Smooth muscle cell (in vitro differentiated cells): ENCODE results near the gene NPIPA2. TPM values are rescaled to one million over a fixed set of nuclear protein-coding genes. Genes with fewer than 3 reads are reported as not detected.
"Not testable (repeated sequence)": the region's sequence is repeated elsewhere in the genome, so short reads cannot be mapped to it uniquely, and the experiment has no call there.

Experiments used
- DNase-seq: peaks from one replicate; lab custom pipeline; 2025; ENCODE audit not compliant: unreplicated experiment; lab: John Stamatoyannopoulos, UW
- H2AFZ ChIP-seq: fragments of 200-600 bp; sonication (generic); 2 replicates; pipeline ENCODE4 v1.6.0; 2016; ENCODE audit warnings: antibody characterized with exemption, low read depth, mild to moderate bottlenecking
- H3F3A ChIP-seq: fragments of 200-600 bp; sonication (generic); 2 replicates; pipeline ENCODE4 v1.6.0; 2017; ENCODE audit warnings: antibody characterized with exemption, low read depth
- H3K27ac ChIP-seq: fragments of 200-600 bp; sonication (generic); 2 replicates; pipeline ENCODE4 v1.5.1; 2016; ENCODE audit warnings: low read depth, mild to moderate bottlenecking
- H3K27me3 ChIP-seq: fragments of 200-600 bp; sonication (generic); 2 replicates; pipeline ENCODE4 v1.6.1; 2016; ENCODE audit warnings: low read depth, mild to moderate bottlenecking
- H3K36me3 ChIP-seq: fragments of 200-600 bp; sonication (generic); 2 replicates; pipeline ENCODE4 v1.5.1; 2016; ENCODE audit warnings: low read depth
- H3K4me1 ChIP-seq: fragments of 200-600 bp; sonication (generic); 2 replicates; pipeline ENCODE4 v1.5.1; 2016; ENCODE audit warnings: low read depth
- H3K4me2 ChIP-seq: fragments of 200-600 bp; sonication (generic); 2 replicates; pipeline ENCODE4 v1.6.0; 2016; ENCODE audit warnings: mild to moderate bottlenecking
- H3K4me3 ChIP-seq: fragments of 200-600 bp; sonication (generic); 2 replicates; pipeline ENCODE4 v1.5.1; 2016; ENCODE audit warnings: mild to moderate bottlenecking
- H3K79me2 ChIP-seq: fragments of 200-600 bp; sonication (generic); 2 replicates; pipeline ENCODE4 v1.6.0; 2016; ENCODE audit warnings: low read depth, mild to moderate bottlenecking
- H3K9ac ChIP-seq: fragments of 200-600 bp; sonication (generic); 2 replicates; pipeline ENCODE4 v1.6.0; 2016; ENCODE audit warnings: low read depth
- H3K9me3 ChIP-seq: fragments of 200-600 bp; sonication (generic); replicated peaks from 2 replicates; pipeline ENCODE4 v1.5.1; 2016; ENCODE audit warnings: low read depth
- H4K20me1 ChIP-seq: fragments of 200-600 bp; sonication (generic); 2 replicates; pipeline ENCODE4 v1.6.0; 2016; ENCODE audit warnings: low read depth
- WGBS: methylation state at CpG from one replicate; pipeline ENCODE4 v1.1.7; 2016; ENCODE audit warnings: low lambda C conversion rate; 5-methylcytosine and 5-hydroxymethylcytosine counted together
- polyA plus RNA-seq: library from polyadenylated mRNA; unstranded; fragments of >200 nt; fragmentation: Nextera tagmentation; extraction: Ambion mirVana; gene quantifications from 2 replicates; pipeline ENCODE4 v1.2.1, GENCODE V29; 2016
- total RNA-seq: library from RNA; depleted of rRNA; stranded (reverse); fragments of >200 nt; gene quantifications from 2 replicates; pipeline ENCODE4 v1.2.3, GENCODE V29; 2014

Gene NPIPA2
- total and polyA plus RNA-seq, 2 experiments from 2014 or later: 3.7 TPM; not detected in 1

- H3K9me3 ChIP-seq, H3K36me3 ChIP-seq, DNase-seq, H4K20me1 ChIP-seq, H3K9ac ChIP-seq, H3K4me2 ChIP-seq, H3F3A ChIP-seq, H3K4me3 ChIP-seq, H2AFZ ChIP-seq, H3K27ac ChIP-seq, H3K27me3 ChIP-seq, H3K4me1 ChIP-seq, H3K79me2 ChIP-seq: not testable (repeated sequence)
- no CpG with 5 or more reads among the region's 2 CpGs for WGBS
These were observed 31.3 kb downstream of the NPIPA2 start for GRCh38 chr16:14773654-14774053.

GRCh38 chr16:14775624-14776023 lies 33.3 kb downstream of the NPIPA2 start:
- H3K9me3 ChIP-seq, H3F3A ChIP-seq, H3K4me3 ChIP-seq, H2AFZ ChIP-seq, H3K27me3 ChIP-seq, H3K9ac ChIP-seq, H3K4me2 ChIP-seq, DNase-seq, H4K20me1 ChIP-seq, H3K4me1 ChIP-seq, H3K79me2 ChIP-seq, H3K27ac ChIP-seq, H3K36me3 ChIP-seq: not testable (repeated sequence)
- 91% methylated on average over 1 of the region's 2 CpGs for WGBS

GRCh38 chr16:14776763-14777162 lies 34.4 kb downstream of the NPIPA2 start:
- not testable (repeated sequence) for H3K36me3 ChIP-seq, H3K27me3 ChIP-seq, DNase-seq, H3K4me1 ChIP-seq, H3K9ac ChIP-seq, H3F3A ChIP-seq, H3K79me2 ChIP-seq, H3K9me3 ChIP-seq, H3K4me2 ChIP-seq, H3K27ac ChIP-seq, H2AFZ ChIP-seq, H4K20me1 ChIP-seq, H3K4me3 ChIP-seq
- no CpG with 5 or more reads among the region's 6 CpGs for WGBS

GRCh38 chr16:14779368-14779877 lies 37.1 kb downstream of the NPIPA2 start:
- not testable (repeated sequence) for H3K36me3 ChIP-seq, H3K9me3 ChIP-seq, H3K9ac ChIP-seq, H3K4me1 ChIP-seq, H3K79me2 ChIP-seq, H3F3A ChIP-seq, H3K4me2 ChIP-seq, H3K27me3 ChIP-seq, H2AFZ ChIP-seq, H3K27ac ChIP-seq, H4K20me1 ChIP-seq, H3K4me3 ChIP-seq, DNase-seq
- WGBS: over 99% methylated on average over 8 of the region's 11 CpGs

GRCh38 chr16:14786180-14786579 lies 43.8 kb downstream of the NPIPA2 start:
- H3K9ac ChIP-seq, H3K4me2 ChIP-seq, H3F3A ChIP-seq, H3K4me1 ChIP-seq, H3K36me3 ChIP-seq, H2AFZ ChIP-seq, H3K79me2 ChIP-seq, H3K4me3 ChIP-seq, H3K27me3 ChIP-seq, H4K20me1 ChIP-seq, DNase-seq, H3K9me3 ChIP-seq, H3K27ac ChIP-seq: not testable (repeated sequence)
- no CpG with 5 or more reads among the region's 1 CpG for WGBS

GRCh38 chr16:14789577-14789976 lies 47.2 kb downstream of the NPIPA2 start:
- H4K20me1 ChIP-seq, H3K27me3 ChIP-seq, H3F3A ChIP-seq, H3K36me3 ChIP-seq, DNase-seq, H3K9ac ChIP-seq, H3K4me2 ChIP-seq, H3K4me1 ChIP-seq, H3K79me2 ChIP-seq, H2AFZ ChIP-seq, H3K4me3 ChIP-seq, H3K27ac ChIP-seq, H3K9me3 ChIP-seq: not testable (repeated sequence)
- no CpG with 5 or more reads among the region's 5 CpGs for WGBS

GRCh38 chr16:14790320-14790956 lies 48.1 kb downstream of the NPIPA2 start:
- WGBS: no CpG with 5 or more reads among the region's 7 CpGs

GRCh38 chr16:14792914-14793313 lies 50.6 kb downstream of the NPIPA2 start:
- H3K27me3 ChIP-seq, H3F3A ChIP-seq, H3K36me3 ChIP-seq, H4K20me1 ChIP-seq, H3K9ac ChIP-seq, H3K9me3 ChIP-seq, H3K27ac ChIP-seq, H3K4me2 ChIP-seq, H3K79me2 ChIP-seq, H2AFZ ChIP-seq, DNase-seq, H3K4me3 ChIP-seq, H3K4me1 ChIP-seq: not testable (repeated sequence)
- WGBS: no CpG with 5 or more reads among the region's 2 CpGs

More at GRCh38 chr16:14790320-14790956, 48.1 kb downstream of the NPIPA2 start:
- not testable (repeated sequence) for H3K4me1 ChIP-seq, H3K79me2 ChIP-seq, H3K9ac ChIP-seq, H3K27ac ChIP-seq, H4K20me1 ChIP-seq, DNase-seq, H3K36me3 ChIP-seq, H3K4me3 ChIP-seq, H2AFZ ChIP-seq, H3K9me3 ChIP-seq, H3K4me2 ChIP-seq, H3F3A ChIP-seq, H3K27me3 ChIP-seq

GRCh38 chr16:14797558-14797957 lies 55.2 kb downstream of the NPIPA2 start:
- not testable (repeated sequence) for H3K4me3 ChIP-seq, H3K4me2 ChIP-seq, H3K9me3 ChIP-seq, H3K79me2 ChIP-seq, H3K9ac ChIP-seq, H3K36me3 ChIP-seq, H3K4me1 ChIP-seq, H2AFZ ChIP-seq, DNase-seq, H4K20me1 ChIP-seq, H3K27ac ChIP-seq, H3K27me3 ChIP-seq, H3F3A ChIP-seq
- WGBS: no CpG with 5 or more reads among the region's 2 CpGs
